HG03342 (cell line): Measurements from ENCODE around the gene ARFIP1.

Experiments used
- ATAC-seq: cut with Tn5 transposase; IDR thresholded peaks from one replicate; pipeline ENCODE4 v1.9.1; 2021; ENCODE audit warnings: mild to moderate bottlenecking, moderate library complexity; ENCODE audit not compliant: unreplicated experiment

Gene ARFIP1

DNA sequence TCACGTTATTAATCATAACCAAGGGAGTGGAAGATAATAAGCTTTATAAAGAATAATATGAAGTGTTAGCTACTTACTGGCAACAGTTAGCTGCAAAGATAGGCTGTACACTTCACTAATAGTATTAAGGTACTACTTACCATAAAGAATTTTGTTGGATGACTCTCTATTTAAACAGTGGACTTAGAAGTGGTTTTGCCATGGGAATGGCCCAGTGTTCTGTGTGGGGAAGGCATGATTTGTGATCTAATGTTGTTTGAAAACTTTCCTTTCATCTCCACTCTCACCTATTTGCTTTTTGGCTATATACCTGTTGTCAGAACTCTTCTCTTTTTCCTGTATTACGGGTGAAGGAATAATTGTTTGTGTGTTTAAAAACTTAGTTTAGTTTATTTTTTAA, 179.3 kb downstream of the ARFIP1 start:
- no peak for ATAC-seq

DNA sequence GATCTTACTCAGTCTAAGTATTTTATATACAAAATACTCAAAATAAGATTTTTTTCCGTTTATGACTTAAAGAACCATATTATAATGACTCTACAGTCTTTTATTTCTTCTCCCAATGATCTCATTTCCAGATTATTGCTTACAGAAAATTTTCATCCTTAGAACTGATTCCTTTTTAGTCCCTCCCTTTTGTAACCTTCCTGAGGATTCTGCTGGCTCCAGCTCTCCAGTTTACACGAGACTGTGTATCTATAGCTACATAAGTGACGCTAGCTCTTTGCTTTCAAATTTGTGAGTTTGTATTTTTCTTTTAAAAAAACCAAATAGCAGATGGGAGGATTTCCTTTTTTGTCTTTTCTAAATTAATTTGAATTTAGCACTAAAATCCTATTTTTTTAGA, 180.3 kb downstream of the ARFIP1 start:
- ATAC-seq = no peak

DNA sequence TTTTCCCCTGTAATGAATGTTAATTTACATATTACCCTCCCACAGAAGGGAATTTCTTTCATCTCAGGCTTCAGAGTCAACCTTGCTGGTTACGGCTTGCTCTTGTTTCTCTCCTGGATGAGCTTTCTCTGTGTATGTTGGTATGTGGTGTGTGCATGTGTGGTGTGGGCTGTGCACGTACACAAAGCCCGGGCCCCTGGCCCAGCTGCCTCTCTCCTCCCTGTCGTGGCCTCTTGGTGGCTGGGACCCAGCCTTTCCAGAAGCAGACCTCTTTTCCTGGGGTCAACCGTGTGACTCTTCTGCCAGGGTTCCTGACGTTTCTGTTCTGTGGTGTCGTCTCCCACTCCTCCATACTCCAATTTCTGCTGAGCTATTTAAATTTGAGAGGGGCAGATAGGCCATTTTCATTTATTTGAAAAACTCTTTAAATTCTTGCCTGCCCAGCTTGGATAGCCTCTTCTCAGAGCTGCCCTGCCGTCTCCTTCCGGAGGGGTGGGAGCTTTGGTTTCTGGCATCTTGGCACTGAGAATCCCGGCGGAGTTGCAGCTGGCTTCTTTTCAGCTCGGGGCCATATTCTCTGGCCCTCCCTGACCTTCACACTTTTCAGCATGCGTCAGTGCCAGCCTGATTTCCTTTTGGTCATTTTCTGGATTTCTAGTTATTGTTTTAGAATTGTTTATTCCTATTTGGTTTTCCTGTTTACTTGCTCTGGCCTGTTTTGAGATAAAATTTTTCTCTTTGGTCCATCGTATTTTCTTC, 181.4 kb downstream of the ARFIP1 start:
- ATAC-seq = no peak

DNA sequence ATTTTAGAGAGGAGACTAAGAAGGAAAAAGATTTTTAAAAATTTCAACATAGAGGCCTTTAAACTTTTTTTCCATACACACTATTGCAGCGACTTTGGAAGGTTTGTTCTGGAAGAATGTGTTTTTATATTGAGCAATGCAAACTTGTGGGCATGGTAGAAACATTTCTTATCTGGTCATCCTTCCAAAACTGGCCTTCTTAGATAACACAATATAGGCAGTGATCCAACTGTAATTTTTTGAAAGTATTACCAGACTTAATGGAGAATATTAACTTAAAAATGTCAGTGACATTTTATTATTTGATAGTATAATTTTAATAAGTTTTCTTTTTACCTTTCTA, 182.0 kb downstream of the ARFIP1 start:
- ATAC-seq = no peak
